Measurements from ENCODE around the gene CA10. TPM values are rescaled to one million over a fixed set of nuclear protein-coding genes. Genes with fewer than 3 reads are reported as not detected.

CA10 gene
- total RNA-seq, 1 donor from 2014 or later, result 0.20 TPM

DNA sequence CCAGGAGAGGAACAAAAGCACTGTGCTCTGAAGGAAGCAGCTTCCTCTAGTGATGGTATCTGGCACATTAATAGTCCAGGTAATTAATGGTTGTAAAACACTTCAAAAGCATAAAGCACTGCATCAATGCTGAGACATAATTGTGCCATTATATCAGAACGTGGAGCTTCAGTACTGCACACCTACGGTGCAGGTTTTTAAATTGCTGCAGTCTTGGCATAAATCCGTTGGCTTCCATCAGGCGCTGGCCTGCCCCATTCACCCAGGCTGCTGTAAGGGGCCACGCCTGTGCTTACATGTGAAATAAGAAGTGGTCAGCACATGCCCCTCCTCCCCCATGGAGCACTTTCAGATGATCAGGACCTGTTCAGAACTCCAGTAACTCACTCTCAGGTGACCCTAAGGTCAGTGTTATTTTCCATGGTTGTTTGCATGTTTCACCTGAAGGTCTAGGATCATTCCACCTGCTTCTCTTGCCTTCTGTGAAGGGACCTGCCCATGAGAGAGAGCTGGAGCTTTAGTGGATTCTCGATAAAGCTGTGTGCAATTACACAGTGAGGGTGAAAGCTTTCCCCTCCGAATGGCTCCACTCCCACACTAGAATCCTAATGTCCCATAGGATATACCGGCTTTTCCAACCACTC is 345.3 kb downstream of the CA10 start:
- Mint-ChIP-seq H3K27ac (no peak overlapping the region), H3K27me3 (ENCODE audit: low read depth) (peaks cover 11% of the 10 kb centered on the region), H3K4me3 (no peak overlapping the region), H3K9me3 (no peaks in the 10 kb centered on the region), H3K4me1 (no peaks in the 10 kb centered on the region), H3K36me3 (no peaks in the 10 kb centered on the region)
- DNase-seq (ENCODE audit: low spot score in 2 of 2, unreplicated experiment in 2 of 2), result no peak
- TF ChIP-seq, protein P1, sequence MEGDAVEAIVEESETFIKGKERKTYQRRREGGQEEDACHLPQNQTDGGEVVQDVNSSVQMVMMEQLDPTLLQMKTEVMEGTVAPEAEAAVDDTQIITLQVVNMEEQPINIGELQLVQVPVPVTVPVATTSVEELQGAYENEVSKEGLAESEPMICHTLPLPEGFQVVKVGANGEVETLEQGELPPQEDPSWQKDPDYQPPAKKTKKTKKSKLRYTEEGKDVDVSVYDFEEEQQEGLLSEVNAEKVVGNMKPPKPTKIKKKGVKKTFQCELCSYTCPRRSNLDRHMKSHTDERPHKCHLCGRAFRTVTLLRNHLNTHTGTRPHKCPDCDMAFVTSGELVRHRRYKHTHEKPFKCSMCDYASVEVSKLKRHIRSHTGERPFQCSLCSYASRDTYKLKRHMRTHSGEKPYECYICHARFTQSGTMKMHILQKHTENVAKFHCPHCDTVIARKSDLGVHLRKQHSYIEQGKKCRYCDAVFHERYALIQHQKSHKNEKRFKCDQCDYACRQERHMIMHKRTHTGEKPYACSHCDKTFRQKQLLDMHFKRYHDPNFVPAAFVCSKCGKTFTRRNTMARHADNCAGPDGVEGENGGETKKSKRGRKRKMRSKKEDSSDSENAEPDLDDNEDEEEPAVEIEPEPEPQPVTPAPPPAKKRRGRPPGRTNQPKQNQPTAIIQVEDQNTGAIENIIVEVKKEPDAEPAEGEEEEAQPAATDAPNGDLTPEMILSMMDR (IDR thresholded peaks at IDR 0.05; ENCODE audit: unreplicated experiment), result no peak

DNA sequence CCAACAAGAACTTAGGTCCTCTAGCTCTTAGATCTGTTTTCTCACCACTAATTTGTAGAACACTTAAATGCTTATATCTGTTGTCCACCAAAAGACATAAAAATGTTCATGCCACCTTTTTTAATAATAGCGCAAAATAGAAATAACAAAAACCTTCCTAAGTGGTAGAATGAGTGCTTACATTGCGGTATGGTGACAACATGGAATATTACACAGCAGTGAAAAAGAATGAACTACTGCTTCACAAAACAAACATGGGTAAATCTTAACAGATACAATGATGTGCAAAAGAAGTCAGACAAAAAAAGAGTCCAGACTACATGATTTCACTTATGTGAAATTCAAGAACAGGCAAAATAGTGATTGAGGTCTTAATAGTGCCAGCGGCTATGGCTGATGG is 351.1 kb downstream of the CA10 start:
- Mint-ChIP-seq H3K27ac (no peak overlapping the region), H3K4me1 (no peaks in the 10 kb centered on the region), H3K4me3 (no peak overlapping the region), H3K27me3 (ENCODE audit: low read depth) (peaks cover 35% of the 10 kb centered on the region), H3K36me3 (no peaks in the 10 kb centered on the region), H3K9me3 (no peaks in the 10 kb centered on the region)
- TF ChIP-seq, protein P1 (IDR thresholded peaks at IDR 0.05; ENCODE audit: unreplicated experiment), result no peak
- no peak for DNase-seq (ENCODE audit: low spot score in 2 of 2, unreplicated experiment in 2 of 2)

DNA sequence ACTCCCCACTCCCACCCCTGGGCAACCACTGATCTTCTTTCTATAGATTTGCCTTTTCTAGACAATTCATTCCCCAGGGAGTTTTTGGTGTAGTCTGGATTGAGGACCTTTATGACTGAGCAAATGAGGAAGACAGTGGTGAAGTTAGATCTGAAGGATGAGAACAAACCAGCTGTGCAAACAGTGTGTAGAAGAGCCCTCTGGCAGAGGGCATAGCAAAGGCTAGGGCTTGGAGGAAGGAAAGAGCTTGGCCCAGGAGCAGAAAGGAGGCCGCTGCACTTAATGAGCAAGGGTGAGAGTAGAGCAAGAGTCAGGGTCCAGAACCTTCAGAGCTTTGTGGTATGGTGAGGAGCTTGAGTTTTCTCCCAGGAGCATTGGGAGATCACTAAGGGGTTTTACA is 352.7 kb downstream of the CA10 start:
- Mint-ChIP-seq H3K4me1 (no peaks in the 10 kb centered on the region), H3K27ac (no peak overlapping the region), H3K9me3 (no peaks in the 10 kb centered on the region), H3K36me3 (no peaks in the 10 kb centered on the region), H3K27me3 (ENCODE audit: low read depth) (peaks cover 43% of the 10 kb centered on the region), H3K4me3 (no peak overlapping the region)
- TF ChIP-seq, protein P1 (IDR thresholded peaks at IDR 0.05; ENCODE audit: unreplicated experiment), result no peak
- no peak for DNase-seq (ENCODE audit: low spot score in 2 of 2, unreplicated experiment in 2 of 2)

DNA sequence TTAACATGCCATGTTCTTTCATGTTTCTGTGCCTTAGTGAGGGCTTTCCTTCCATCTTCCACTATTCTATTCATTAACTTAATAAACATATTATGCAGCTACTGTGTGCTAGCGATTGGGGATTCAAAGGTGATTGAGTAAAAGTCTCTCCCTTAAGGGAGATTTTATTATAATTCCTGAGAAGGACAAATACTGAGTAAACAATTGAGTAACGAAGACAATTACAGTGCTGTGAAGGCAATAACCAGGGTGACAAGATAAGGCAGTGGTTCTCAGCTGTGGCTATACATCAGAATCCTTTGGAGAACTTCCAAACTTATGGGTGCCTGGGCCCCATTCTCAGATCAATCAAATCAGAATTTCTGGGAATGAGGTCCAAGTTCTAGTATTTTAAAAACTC is 353.3 kb downstream of the CA10 start:
- DNase-seq (ENCODE audit: low spot score in 2 of 2, unreplicated experiment in 2 of 2), result no peak
- Mint-ChIP-seq H3K4me3 (no peak overlapping the region), H3K4me1 (no peaks in the 10 kb centered on the region), H3K36me3 (no peaks in the 10 kb centered on the region), H3K27me3 (ENCODE audit: low read depth) (peaks cover 43% of the 10 kb centered on the region), H3K9me3 (no peaks in the 10 kb centered on the region), H3K27ac (no peak overlapping the region)
- TF ChIP-seq, protein P1 (IDR thresholded peaks at IDR 0.05; ENCODE audit: unreplicated experiment), result no peak

DNA sequence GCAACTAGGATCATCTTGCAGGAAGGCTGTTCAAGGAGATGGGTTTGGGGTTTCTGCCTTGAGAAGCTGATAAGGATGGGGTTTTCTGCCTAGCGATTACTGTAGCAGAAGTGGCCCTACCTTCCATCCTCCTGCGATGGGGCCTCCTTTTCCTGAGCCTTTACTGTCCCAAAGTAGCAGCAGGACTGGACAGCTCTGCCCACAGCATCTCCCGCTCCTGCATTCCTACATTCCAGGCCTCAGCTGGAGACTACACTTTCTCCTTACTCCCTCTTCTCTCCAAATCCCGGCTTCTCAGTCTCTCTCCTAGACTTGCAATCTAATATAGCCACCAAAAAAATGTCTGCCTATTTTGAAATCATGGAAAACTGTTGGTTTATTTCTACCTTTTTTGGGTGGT is 355.4 kb downstream of the CA10 start:
- DNase-seq (ENCODE audit: low spot score in 2 of 2, unreplicated experiment in 2 of 2), result no peak
- TF ChIP-seq, protein P1 (IDR thresholded peaks at IDR 0.05; ENCODE audit: unreplicated experiment), result no peak

DNA sequence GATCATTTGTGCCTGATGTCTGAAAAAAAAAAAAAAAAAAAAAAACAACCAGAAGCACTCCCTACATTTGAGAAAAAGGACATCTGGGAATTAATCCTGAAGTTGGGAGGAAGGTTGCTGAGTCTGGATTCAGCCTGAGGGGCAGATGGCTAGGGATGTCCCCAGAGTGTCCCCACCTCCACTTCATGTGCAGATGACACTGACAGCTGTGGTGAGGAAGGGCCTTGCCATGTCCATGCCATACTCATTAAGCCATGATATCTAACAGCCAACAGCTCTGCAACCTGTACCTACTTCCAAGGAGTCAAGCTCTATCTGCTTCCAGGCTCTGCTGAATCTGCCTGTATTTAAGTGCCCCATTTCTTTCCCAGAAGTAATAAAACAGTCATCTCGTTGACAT is 356.0 kb downstream of the CA10 start:
- TF ChIP-seq, protein P1 (IDR thresholded peaks at IDR 0.05; ENCODE audit: unreplicated experiment), result no peak
- Mint-ChIP-seq H3K27me3 (ENCODE audit: low read depth) (peaks cover 50% of the 10 kb centered on the region), H3K4me1 (no peaks in the 10 kb centered on the region), H3K27ac (no peak overlapping the region), H3K36me3 (no peaks in the 10 kb centered on the region), H3K9me3 (no peaks in the 10 kb centered on the region), H3K4me3 (no peak overlapping the region)
- DNase-seq (ENCODE audit: low spot score in 2 of 2, unreplicated experiment in 2 of 2), result no peak

More for the DNA sequence above, 355.4 kb downstream of the CA10 start:
- Mint-ChIP-seq H3K36me3 (no peaks in the 10 kb centered on the region), H3K27me3 (ENCODE audit: low read depth) (peaks cover 50% of the 10 kb centered on the region), H3K9me3 (no peaks in the 10 kb centered on the region), H3K4me1 (no peaks in the 10 kb centered on the region), H3K27ac (no peak overlapping the region), H3K4me3 (no peak overlapping the region)

All from mesothelial cell of epicardium (in vitro differentiated cells).